ENCODE data around the gene PPL. TPM values are rescaled to one million over a fixed set of nuclear protein-coding genes. Genes with fewer than 3 reads are reported as not detected.
"Not testable (repeated sequence)": the region's sequence is repeated elsewhere in the genome, so short reads cannot be mapped to it uniquely, and the experiment has no call there.

The PPL gene
- total RNA-seq, 1 donor from 2014 or later: not detected

GRCh38 chr16:4913774-4914525 is 23.0 kb downstream of the PPL start:
- intact Hi-C loops (cut with micrococcal nuclease): no loop called here

GRCh38 chr16:4913130-4913773 is 23.7 kb downstream of the PPL start:
- intact Hi-C loops (cut with micrococcal nuclease): no loop called here

- intact Hi-C loops (cut with micrococcal nuclease): no loop called here
Observed at GRCh38 chr16:4911970-4912386, 25.0 kb downstream of the PPL start.

DNA sequence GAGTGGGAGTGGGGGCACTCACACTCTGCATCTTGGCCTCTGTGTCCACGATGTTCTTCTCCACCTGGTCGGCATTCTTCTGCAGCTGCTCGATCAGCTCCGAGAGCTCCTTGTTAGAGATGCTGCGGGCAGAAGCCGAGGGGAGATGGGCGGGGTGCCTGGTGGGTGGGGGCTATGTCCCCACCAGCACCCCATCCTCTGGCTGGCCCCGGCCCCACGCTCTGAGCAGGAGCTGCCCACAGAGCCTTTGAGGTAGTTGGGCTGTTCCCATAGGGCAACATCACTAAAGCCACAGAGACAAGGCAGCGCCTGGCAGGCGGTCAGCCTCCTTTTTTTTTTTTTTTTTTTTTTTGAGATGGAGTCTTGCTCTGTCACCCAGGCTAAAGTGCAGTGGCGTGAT is 26.1 kb downstream of the PPL start:
- intact Hi-C loops (cut with micrococcal nuclease): no loop called here

DNA sequence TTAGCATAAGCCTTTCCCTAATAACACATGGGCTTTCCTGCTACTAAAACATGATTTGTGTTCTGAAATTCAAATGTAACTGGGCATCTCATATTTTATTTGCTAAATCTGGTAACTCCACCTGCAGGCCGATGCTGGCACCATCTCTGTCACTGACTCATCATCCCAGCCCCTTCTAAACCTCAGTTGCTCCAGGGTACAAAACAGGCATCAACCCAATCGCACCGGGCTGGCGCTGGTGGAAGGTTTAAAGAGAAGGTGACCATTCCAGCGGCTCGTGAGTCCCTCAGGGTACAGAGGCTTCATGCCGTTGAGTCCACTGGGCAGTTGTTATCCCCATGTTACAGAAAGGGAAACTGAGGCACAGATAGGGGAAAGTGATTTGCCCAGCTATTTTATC is 27.1 kb downstream of the PPL start:
- intact Hi-C loops (cut with micrococcal nuclease): no loop called here

- intact Hi-C loops (cut with micrococcal nuclease): no loop called here
Observed at GRCh38 chr16:4908854-4909401, 28.0 kb downstream of the PPL start.

DNA sequence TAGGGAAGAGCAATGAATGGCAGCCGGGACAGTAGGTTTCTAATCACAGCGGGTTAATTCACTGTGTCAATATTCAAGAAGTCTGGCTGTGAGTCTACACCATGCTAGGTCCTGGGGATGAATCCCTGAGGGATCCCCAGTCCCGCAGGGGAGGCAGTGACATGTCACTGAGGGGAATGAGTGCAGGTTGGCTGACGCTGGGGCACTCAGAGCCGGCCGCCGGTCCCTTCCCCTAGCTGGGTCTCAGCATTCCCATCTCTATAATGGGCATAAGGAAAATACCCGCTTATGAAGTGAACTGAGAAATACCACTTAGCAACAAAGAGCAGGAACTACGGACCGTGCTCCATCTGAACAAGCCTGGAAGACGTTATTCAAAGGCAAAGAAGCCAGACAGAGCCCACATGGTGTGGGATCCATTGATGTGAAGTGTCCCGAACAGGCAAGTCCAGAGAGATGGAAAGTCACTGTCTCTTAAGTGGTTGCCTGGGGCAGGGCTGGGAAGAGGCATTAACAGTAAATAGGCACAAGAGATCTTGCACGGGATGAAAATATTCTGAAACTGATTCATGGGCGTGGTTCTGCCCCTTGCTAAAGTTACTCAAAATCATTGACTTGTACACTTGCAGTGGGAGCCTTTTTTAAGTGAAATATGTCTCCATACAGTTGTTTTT is 31.9 kb downstream of the PPL start:
- intact Hi-C loops (cut with micrococcal nuclease): no loop called here

GRCh38 chr16:4904108-4904941 is 32.6 kb downstream of the PPL start:
- intact Hi-C loops (cut with micrococcal nuclease): no loop called here

GRCh38 chr16:4902038-4902437 is 34.9 kb downstream of the PPL start:
- intact Hi-C loops (cut with micrococcal nuclease): no loop called here

DNA sequence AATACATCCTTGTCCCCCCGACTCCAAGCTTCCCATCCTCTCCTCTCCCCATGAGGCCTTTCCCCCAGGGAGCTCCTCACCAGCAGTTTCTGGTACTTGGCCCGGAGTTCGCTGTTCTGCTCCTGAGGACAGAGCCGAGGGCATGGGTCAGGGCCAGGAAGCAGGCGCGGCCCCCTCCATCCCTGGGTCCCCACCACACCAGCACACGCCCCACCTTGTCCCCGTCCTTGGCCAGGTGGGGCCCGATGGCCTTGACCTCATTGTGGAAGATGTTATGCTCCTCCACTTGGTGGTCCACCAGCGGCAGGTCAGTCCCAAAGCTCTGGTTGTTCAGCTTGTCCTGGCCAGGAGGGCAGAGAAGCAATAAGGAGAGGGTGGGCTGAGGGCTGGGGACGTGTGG is 36.2 kb downstream of the PPL start:
- intact Hi-C loops (cut with micrococcal nuclease): no loop called here

GRCh38 chr16:4900036-4900435 is 36.9 kb downstream of the PPL start:
- intact Hi-C loops (cut with micrococcal nuclease): no loop called here

DNA sequence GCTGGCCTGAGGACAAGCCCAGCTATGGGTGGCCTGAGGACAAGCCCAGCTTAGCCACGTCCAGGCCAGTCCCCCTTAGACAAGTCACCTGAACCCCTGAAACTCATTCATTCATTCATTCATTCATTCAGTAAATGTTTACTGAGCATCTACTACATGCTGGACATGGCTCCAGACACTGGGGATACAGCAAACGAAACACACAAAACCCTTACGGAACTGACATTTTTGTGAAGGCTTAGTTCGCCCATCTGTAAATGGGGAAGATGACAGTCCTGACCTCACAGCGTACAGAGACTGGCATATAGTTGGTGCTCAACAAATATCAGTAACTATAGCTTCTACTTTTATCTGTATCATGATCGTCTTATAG is 37.5 kb downstream of the PPL start:
- intact Hi-C loops (cut with micrococcal nuclease): no loop called here

- intact Hi-C loops (cut with micrococcal nuclease): no loop called here
Observed at GRCh38 chr16:4898811-4899473, 38.0 kb downstream of the PPL start.

DNA sequence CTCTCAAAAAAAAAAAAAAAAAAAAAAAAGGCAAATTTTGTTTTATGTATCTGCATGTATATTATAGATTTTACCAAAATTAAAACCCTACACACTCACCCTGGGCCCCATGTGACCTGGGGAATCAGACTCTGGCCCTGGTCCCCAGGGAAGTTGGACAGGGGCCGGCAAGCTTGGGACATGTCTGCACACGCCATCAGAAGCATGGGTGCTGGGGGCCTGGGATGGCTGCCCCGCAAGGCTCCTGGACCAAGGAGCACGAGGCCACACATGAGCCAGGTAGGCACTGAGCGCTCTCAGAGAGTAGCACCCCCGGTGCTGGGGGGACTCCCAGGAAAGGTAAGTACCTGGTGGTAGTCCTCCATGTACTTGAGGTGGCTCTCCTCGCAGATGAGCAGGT is 39.6 kb downstream of the PPL start:
- intact Hi-C loops (cut with micrococcal nuclease): no loop called here

DNA sequence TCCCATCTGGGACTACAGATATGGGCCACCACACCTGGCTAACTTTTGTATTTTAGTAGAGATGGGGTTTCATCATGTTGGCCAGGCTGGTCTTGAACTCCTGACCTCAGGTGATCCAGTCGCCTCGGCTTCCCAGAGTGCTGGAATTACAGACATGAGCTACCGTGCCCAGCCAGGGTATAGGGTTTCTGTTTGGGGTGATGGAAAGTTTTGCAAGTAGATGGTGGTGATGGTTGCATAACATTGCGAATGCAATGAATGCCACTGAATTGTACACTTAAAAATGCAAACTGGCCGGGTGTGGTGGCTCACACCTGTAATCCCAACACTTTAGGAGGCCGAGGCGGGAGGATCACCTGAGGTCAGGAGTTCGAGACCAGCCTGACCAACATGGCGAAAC is 40.2 kb downstream of the PPL start:
- intact Hi-C loops (cut with micrococcal nuclease): not testable (repeated sequence)

DNA sequence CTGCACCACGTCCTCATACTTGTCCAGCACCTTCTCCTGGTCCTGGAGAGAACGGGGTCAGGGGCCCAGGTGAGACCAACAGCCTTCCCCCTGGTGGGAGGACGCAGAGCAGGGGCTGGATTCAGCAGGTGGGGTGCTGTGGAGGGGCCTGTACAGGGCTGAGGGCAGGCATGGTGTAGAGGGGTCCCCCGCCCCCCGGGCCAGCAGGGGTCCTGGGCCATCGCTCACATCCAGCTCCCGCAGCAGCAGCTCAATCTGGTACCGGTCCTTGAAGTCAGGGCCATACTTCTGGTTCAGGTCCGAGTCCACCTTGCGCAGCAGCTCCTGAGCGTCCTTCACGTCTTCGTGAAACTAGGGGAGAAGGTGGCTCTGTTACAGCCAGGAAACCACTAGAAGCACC is 41.6 kb downstream of the PPL start:
- intact Hi-C loops (cut with micrococcal nuclease): no loop called here

- intact Hi-C loops (cut with micrococcal nuclease): no loop called here
Observed at GRCh38 chr16:4894276-4895150, 42.4 kb downstream of the PPL start.

- intact Hi-C loops (cut with micrococcal nuclease): no loop called here
Observed at GRCh38 chr16:4893103-4893862, 43.7 kb downstream of the PPL start.

All from T-helper 1 cell treated with Interleukin-12 subunit alpha and Interleukin-12 subunit beta and Interleukin-4 antibody, amounts not matched to agents 30 ng/mL and 1 ng/mL, for 36 hours (primary cell).